Prostate gland (tissue), 2 donors: ENCODE data around the gene MYO18B. TPM values are rescaled to one million over a fixed set of nuclear protein-coding genes. Genes with fewer than 3 reads are reported as not detected.

Experiments
- DNase-seq: peaks from one replicate; pipeline ENCODE4 v3.0.0-alpha.2; 2019; ENCODE audit warnings: low spot score
- H3K27ac ChIP-seq, 2 donors: fragments of 200-600 bp; sonication (generic); 2 replicates each; pipeline ENCODE4 v1.5.1; 2017 to 2019
- H3K27me3 ChIP-seq: fragments of 200-600 bp; sonication (generic); replicated peaks from 2 replicates; pipeline ENCODE4 v1.5.1; 2019; ENCODE audit not compliant: insufficient read depth
- H3K36me3 ChIP-seq, 2 donors: fragments of 200-600 bp; sonication (generic); 1 replicate in 1 of 2; 2 replicates in 1 of 2; pipeline versions ENCODE4 v1.5.1 to v1.8.1; 2017 to 2019
- H3K4me1 ChIP-seq: fragments of 200-600 bp; sonication (generic); replicated peaks from 2 replicates; pipeline ENCODE4 v1.5.1; 2019
- H3K4me3 ChIP-seq, 2 donors: fragments of 200-600 bp; sonication (generic); 2 replicates each; pipeline ENCODE4 v1.5.1; 2017 to 2019
- H3K9me3 ChIP-seq: fragments of 200-600 bp; sonication (generic); 2 replicates; pipeline ENCODE4 v1.5.1; 2017
- POLR2A ChIP-seq: fragments of 450-650 bp; IDR thresholded peaks from one replicate; pipeline ENCODE4 v1.6.1; 2016; ENCODE audit warnings: antibody characterized with exemption, mild to moderate bottlenecking
- POLR2AphosphoS5 ChIP-seq: sonication (generic); formaldehyde crosslinking; IDR thresholded peaks from one replicate; pipeline ENCODE4 v1.6.1; 2017; ENCODE audit warnings: antibody characterized with exemption
- WGBS: methylation state at CpG from one replicate; pipeline ENCODE4 v1.1.5; 2018; 5-methylcytosine and 5-hydroxymethylcytosine counted together
- intact Hi-C: fragments of 100-400 bp; cut with DNase I; formaldehyde crosslinking; loops from one replicate; pipeline ENCODE4 v1.14.2; 2022
- total RNA-seq, 2 donors: library from RNA; depleted of rRNA; stranded (reverse); fragments of >200 nt; gene quantifications; one replicate each; pipeline ENCODE4 v1.1.0, GENCODE V29; 2016
- TF ChIP-seq, protein P1 (sequence below), 4 experiments: fragments of 200-600 bp in 2 of 4; fragments of 450-650 bp in 2 of 4; sonication (generic) in 2 of 4; IDR thresholded peaks; 1 replicate in 3 of 4; 2 replicates in 1 of 4; pipeline ENCODE4 v1.5.1; 2016 to 2019; ENCODE audit warnings: antibody characterized with exemption in 4 of 4, mild to moderate bottlenecking in 2 of 4, moderate library complexity in 2 of 4

MYO18B gene
- total RNA-seq, 2 donors from 2014 or later = 3.1 to 7.1 TPM

DNA sequence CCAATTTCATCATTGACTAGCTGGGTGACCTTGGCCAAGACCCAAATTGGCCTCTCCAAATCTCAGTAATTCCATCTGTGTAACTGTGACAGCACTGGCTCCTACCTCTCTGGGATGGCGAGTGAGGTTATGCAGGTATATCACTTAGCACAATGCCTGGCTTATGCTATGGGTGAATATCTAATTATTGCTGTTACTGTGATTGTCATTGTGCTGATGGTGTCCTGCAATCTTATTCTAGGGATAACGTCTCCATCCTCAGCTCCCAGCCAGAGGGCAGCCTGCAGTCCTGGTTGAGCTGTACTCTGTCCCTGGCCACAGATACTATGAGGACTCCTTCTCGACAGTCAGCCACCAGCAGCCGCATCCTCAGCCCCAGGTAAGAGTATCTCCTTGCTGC is 262.5 kb downstream of the MYO18B start:
- intact Hi-C loops = no loop called here
- 93% methylated on average over 4 of the region's 4 CpGs for WGBS
- DNase-seq = no peak

DNA sequence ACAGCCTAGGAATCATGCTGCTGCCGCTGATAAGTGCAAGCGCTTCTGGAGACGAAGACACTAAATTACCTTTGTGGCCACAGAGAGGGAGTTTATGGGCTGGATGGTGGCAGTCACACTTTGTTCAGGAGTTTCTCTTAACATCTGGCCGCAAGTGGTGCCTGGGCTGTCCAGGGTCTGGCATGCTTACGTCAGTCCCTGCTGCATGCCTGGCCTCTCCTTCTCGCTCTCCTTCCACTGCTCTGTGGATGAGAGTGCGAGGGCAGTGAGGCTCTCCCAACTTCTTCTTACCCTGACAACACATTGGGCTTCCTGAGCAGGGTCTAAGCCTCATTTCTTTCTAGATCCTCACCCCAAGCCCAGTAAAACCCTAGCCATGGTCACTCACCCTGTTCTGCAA is 266.6 kb downstream of the MYO18B start:
- no peaks in the 10 kb centered on the region for H3K36me3 ChIP-seq
- H3K27ac ChIP-seq = no peak overlapping the region
- no peaks in the 10 kb centered on the region for H3K9me3 ChIP-seq
- TF ChIP-seq, protein P1, sequence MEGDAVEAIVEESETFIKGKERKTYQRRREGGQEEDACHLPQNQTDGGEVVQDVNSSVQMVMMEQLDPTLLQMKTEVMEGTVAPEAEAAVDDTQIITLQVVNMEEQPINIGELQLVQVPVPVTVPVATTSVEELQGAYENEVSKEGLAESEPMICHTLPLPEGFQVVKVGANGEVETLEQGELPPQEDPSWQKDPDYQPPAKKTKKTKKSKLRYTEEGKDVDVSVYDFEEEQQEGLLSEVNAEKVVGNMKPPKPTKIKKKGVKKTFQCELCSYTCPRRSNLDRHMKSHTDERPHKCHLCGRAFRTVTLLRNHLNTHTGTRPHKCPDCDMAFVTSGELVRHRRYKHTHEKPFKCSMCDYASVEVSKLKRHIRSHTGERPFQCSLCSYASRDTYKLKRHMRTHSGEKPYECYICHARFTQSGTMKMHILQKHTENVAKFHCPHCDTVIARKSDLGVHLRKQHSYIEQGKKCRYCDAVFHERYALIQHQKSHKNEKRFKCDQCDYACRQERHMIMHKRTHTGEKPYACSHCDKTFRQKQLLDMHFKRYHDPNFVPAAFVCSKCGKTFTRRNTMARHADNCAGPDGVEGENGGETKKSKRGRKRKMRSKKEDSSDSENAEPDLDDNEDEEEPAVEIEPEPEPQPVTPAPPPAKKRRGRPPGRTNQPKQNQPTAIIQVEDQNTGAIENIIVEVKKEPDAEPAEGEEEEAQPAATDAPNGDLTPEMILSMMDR (IDR thresholded peaks at IDR 0.05) = no peak
- TF ChIP-seq POLR2A = no peak
- no peak for TF ChIP-seq POLR2AphosphoS5
- peaks cover 2% of the 10 kb centered on the region for H3K27me3 ChIP-seq
- no peak overlapping the region for H3K4me3 ChIP-seq
- 21% methylated on average over 7 of the region's 7 CpGs for WGBS
- intact Hi-C loops = no loop called here
- DNase-seq = no peak
- H3K4me1 ChIP-seq = no peaks in the 10 kb centered on the region

More for the DNA sequence above, 262.5 kb downstream of the MYO18B start:
- Histone ChIP-seq H3K4me1 (no peaks in the 10 kb centered on the region), H3K9me3 (no peaks in the 10 kb centered on the region), H3K4me3 (no peak overlapping the region), H3K27ac (no peak overlapping the region), H3K36me3 (no peaks in the 10 kb centered on the region), H3K27me3 (peaks cover 2% of the 10 kb centered on the region)
- TF ChIP-seq, protein P1 (IDR thresholded peaks at IDR 0.05) = no peak
- TF ChIP-seq POLR2A (no peak), POLR2AphosphoS5 (no peak)

DNA sequence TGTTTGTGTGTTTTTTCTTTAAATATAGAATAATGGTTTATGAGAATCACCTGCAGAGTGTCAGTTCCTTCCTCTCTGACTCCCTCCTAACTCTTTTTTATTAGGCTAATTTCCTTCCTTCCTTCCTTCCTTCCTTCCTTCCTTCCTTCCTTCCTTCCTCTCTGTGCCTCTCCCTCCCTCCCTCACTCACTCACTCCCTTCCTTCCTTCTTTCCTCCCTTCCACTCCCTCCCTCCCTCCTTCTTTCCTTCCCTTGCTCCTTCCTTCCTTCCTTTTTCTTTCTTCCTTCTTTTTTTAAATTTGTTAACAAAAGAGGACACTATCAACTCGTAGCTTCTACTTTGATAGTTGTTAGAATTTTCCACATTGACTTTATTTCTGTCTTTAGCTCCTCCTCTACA is 274.9 kb downstream of the MYO18B start:
- intact Hi-C loops = no loop called here
- no peak overlapping the region for H3K4me3 ChIP-seq
- WGBS = 54% methylated on average over 1 of the region's 1 CpG
- no peaks in the 10 kb centered on the region for H3K27me3 ChIP-seq
- no peaks in the 10 kb centered on the region for H3K36me3 ChIP-seq
- DNase-seq = no peak
- no peaks in the 10 kb centered on the region for H3K4me1 ChIP-seq
- H3K27ac ChIP-seq = no peak overlapping the region
- no peaks in the 10 kb centered on the region for H3K9me3 ChIP-seq
- TF ChIP-seq POLR2AphosphoS5 (no peak), POLR2A (no peak)
- TF ChIP-seq, protein P1 (IDR thresholded peaks at IDR 0.05) = no peak

DNA sequence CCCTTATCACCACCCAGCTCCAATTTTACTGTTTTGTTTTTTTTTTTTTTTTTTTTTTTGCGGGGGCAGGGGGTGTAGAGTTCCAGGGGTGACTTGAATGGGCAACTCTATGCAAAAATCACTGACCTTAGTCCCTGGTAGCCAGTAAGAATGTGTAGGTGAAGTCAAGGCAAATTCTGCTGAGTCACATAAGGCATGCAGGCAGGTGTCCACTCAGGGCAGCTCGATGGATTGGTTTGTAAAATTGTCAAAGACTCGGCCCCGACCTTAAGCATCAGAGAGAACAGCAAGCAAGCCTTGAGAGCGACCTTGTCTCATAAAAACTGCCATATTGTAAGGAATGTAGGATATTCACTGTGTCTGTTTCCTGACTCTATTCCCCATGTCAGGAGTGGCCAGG is 275.9 kb downstream of the MYO18B start:
- H3K9me3 ChIP-seq = no peaks in the 10 kb centered on the region

DNA sequence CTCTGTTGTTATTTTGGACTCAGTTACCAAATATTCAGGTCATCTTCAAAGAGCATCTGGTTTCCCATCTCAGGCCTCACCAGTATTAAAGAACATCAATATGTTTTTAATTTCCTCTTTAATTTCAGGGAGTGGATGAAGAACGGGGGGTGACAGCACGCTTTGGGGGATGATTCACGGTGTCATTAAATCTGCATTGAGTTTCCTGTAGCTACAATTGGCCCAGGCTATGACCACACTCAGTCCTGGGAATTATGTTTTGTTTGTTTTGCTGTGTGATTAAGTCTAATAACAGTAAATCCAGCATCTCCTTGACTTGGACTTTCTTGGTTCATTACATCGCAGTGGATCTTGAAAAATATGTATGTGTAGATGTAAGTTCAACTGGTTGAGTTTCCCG is 277.6 kb downstream of the MYO18B start:
- no peak overlapping the region for H3K27ac ChIP-seq
- DNase-seq = no peak
- no peaks in the 10 kb centered on the region for H3K27me3 ChIP-seq
- WGBS = 60% methylated on average over 5 of the region's 5 CpGs
- no peaks in the 10 kb centered on the region for H3K9me3 ChIP-seq
- H3K4me1 ChIP-seq = no peaks in the 10 kb centered on the region
- intact Hi-C loops = no loop called here
- no peak overlapping the region for H3K4me3 ChIP-seq
- TF ChIP-seq, protein P1 (IDR thresholded peaks at IDR 0.05) = no peak
- no peak for TF ChIP-seq POLR2A
- TF ChIP-seq POLR2AphosphoS5 = no peak
- H3K36me3 ChIP-seq = no peaks in the 10 kb centered on the region

More for the DNA sequence above, 275.9 kb downstream of the MYO18B start:
- H3K27ac ChIP-seq = no peak overlapping the region
- intact Hi-C loops = no loop called here
- WGBS = 33% methylated on average over 5 of the region's 5 CpGs
- H3K4me1 ChIP-seq = no peaks in the 10 kb centered on the region
- no peak for DNase-seq
- TF ChIP-seq, protein P1 (IDR thresholded peaks at IDR 0.05) = no peak
- TF ChIP-seq POLR2AphosphoS5 (no peak), POLR2A (no peak)
- H3K27me3 ChIP-seq = no peaks in the 10 kb centered on the region
- H3K36me3 ChIP-seq = no peaks in the 10 kb centered on the region
- no peak overlapping the region for H3K4me3 ChIP-seq
